GM12878 (cell line): ENCODE results near the gene SGTB. TPM values are rescaled to one million over a fixed set of nuclear protein-coding genes. Genes with fewer than 3 reads are reported as not detected.
"Not testable (repeated sequence)": the region's sequence is repeated elsewhere in the genome, so short reads cannot be mapped to it uniquely, and the experiment has no call there.

ENCODE experiments used
- ATAC-seq: fragments of 200-7000 bp; cut with Tn5 transposase; 3 replicates; pipeline ENCODE4 v1.9.1; 2020; ENCODE audit warnings: mild to moderate bottlenecking, moderate library complexity
- BruUV-seq: library from RNA; stranded (reverse); fragments of 400-500 nt; replicated peaks from 2 replicates; lab custom pipeline; 2021; lab: Mats Ljungman, UMichigan
- CTCF ChIA-PET: fragments of 300-600 bp; sonication (Branson Sonifier 250); formaldehyde crosslinking; extraction: SDS; loops from one replicate; lab custom pipeline; 2021; ENCODE audit warnings: inconsistent platforms; lab: Yijun Ruan, JAX
- POLR2A ChIA-PET: fragments of 350-600 bp; formaldehyde crosslinking; extraction: SDS; loops from one replicate; lab custom pipeline; 2021; ENCODE audit warnings: inconsistent platforms; lab: Charles Lee
- RAD21 ChIA-PET: fragments of 300-600 bp; sonication (Branson Sonifier 250); formaldehyde crosslinking; loops from one replicate; lab custom pipeline; 2023; ENCODE audit warnings: antibody characterized with exemption; ENCODE audit not compliant: unreplicated experiment; lab: Charles Lee
- SMC1A ChIA-PET: fragments of 300-600 bp; sonication (Branson Sonifier 250); formaldehyde crosslinking; loops from one replicate; lab custom pipeline; 2023; ENCODE audit not compliant: unreplicated experiment, uncharacterized antibody; lab: Charles Lee
- DNase-seq: peaks from one replicate; pipeline ENCODE4 v3.0.0-alpha.2; 2011; ENCODE audit warnings: low read depth, low spot score
- FAIRE-seq: peaks from 3 replicates; lab custom pipeline; 2011; peaks lifted over from hg19 to GRCh38; lab: Jason Lieb, UNC
- H2AFZ ChIP-seq: 2 replicates; pipeline ENCODE4 v1.6.0; 2011; ENCODE audit warnings: low read depth, low read length, control low read depth; ENCODE audit not compliant: control insufficient read depth
- H3K27ac ChIP-seq: 2 replicates; pipeline ENCODE4 v1.5.1; 2011; ENCODE audit warnings: control low read depth; ENCODE audit not compliant: control insufficient read depth, insufficient read depth
- H3K27me3 ChIP-seq, 2 experiments: replicated peaks in 1 of 2; 2 replicates each; pipeline versions ENCODE4 v1.6.0 to v1.6.1; 2011; ENCODE audit warnings: low read length in 1 of 2; ENCODE audit not compliant: control insufficient read depth in 2 of 2, insufficient read depth in 2 of 2
- H3K36me3 ChIP-seq, 2 experiments: 2 replicates each; pipeline ENCODE4 v1.5.1; 2011; ENCODE audit warnings: low read length in 1 of 2; ENCODE audit not compliant: control insufficient read depth in 2 of 2, insufficient read depth in 2 of 2
- H3K4me1 ChIP-seq: 2 replicates; pipeline ENCODE4 v1.6.1; 2011; ENCODE audit warnings: mild to moderate bottlenecking, low read length, moderate library complexity, mixed read lengths; ENCODE audit not compliant: control insufficient read depth, insufficient read depth
- H3K4me2 ChIP-seq: 2 replicates; pipeline ENCODE4 v1.6.0; 2011; ENCODE audit warnings: control low read depth; ENCODE audit not compliant: control insufficient read depth, insufficient read depth
- H3K4me3 ChIP-seq: fragments of 200-600 bp; sonication (generic); 2 replicates; pipeline ENCODE4 v1.5.1; 2016
- H3K79me2 ChIP-seq: 2 replicates; pipeline ENCODE4 v1.6.0; 2011; ENCODE audit warnings: low read length; ENCODE audit not compliant: control insufficient read depth, insufficient read depth
- H3K9ac ChIP-seq: 2 replicates; pipeline ENCODE4 v1.8.0; 2011; ENCODE audit warnings: low read length, control low read depth, mixed read lengths; ENCODE audit not compliant: control insufficient read depth, insufficient read depth
- H3K9me3 ChIP-seq: replicated peaks from 3 replicates; pipeline ENCODE4 v1.5.1; 2011; ENCODE audit warnings: mild to moderate bottlenecking, low read length; ENCODE audit not compliant: control insufficient read depth, insufficient read depth
- H4K20me1 ChIP-seq: 2 replicates; pipeline ENCODE4 v1.6.0; 2011; ENCODE audit not compliant: control insufficient read depth, insufficient read depth
- ETV6 ChIP-seq, 2 experiments: fragments of 450-650 bp in 1 of 2; IDR thresholded peaks in 1 of 2; conservative IDR thresholded peaks in 1 of 2; 2 replicates each; pipeline ENCODE4 v1.6.1; 2014; ENCODE audit warnings: antibody characterized with exemption in 1 of 2, borderline replicate concordance in 1 of 2, low read depth in 1 of 2, mild to moderate bottlenecking in 1 of 2, moderate library complexity in 1 of 2
- PBX3 ChIP-seq: IDR thresholded peaks from 2 replicates; pipeline ENCODE4 v1.6.1; 2011; ENCODE audit warnings: mild to moderate bottlenecking, low read depth, low read length, moderate library complexity; ENCODE audit not compliant: insufficient replicate concordance
- RELB ChIP-seq: fragments of 450-650 bp; IDR thresholded peaks from 2 replicates; pipeline ENCODE4 v1.6.1; 2017; ENCODE audit warnings: low read depth, mild to moderate bottlenecking, moderate library complexity
- SPI1 ChIP-seq: IDR thresholded peaks from 2 replicates; pipeline ENCODE4 v1.6.1; 2011; ENCODE audit warnings: low read depth, mild to moderate bottlenecking, low read length, moderate library complexity, borderline replicate concordance; ENCODE audit not compliant: insufficient read depth
- WGBS: methylation state at CpG from one replicate; pipeline ENCODE4 v1.1.6; 2016; ENCODE audit warnings: low lambda C conversion rate; ENCODE audit not compliant: insufficient replicate concordance, insufficient coverage; ENCODE audit errors: missing lambda C conversion rate; 5-methylcytosine and 5-hydroxymethylcytosine counted together
- in situ Hi-C: fragments of 300-500 bp; cut with MboI; formaldehyde crosslinking; loops from 9 replicates; pipeline ENCODE4 v1.14.3; 2018; ENCODE audit warnings: mixed read lengths
- intact Hi-C: fragments of 100-400 bp; cut with micrococcal nuclease; formaldehyde crosslinking; loops from one replicate; pipeline ENCODE4 v1.14.2; 2022; ENCODE audit not compliant: unreplicated experiment
- polyA plus RNA-seq, 11 experiments: library from polyadenylated mRNA; depleted of rRNA in 4 of 11; unstranded in 6 of 11; stranded (reverse) in 5 of 11; fragments of >200 nt; fragmentation: Nextera tagmentation in 4 of 11; fragmentation: Illumina TruSeq in 1 of 11; extraction: Ambion mirVana in 4 of 11; extraction: Trizol in 1 of 11; gene quantifications; 1 replicate in 1 of 11; 2 replicates in 10 of 11; pipeline versions ENCODE4 v1.2.1 to v1.2.3, GENCODE V29; 2011 to 2016; ENCODE audit warnings: inconsistent platforms in 2 of 11, missing spikeins in 2 of 11, low read depth in 1 of 11
- total RNA-seq, 4 experiments: library from RNA; depleted of rRNA in 3 of 4; stranded (reverse); fragments of >200 nt in 3 of 4; fragmentation: Illumina TruSeq in 1 of 4; extraction: Trizol in 1 of 4; gene quantifications; 2 replicates each; pipeline versions ENCODE4 v1.2.1 to v1.2.3, GENCODE V29; 2013 to 2021

SGTB gene
- total and polyA plus RNA-seq, 10 of the 15 experiments (the other 5 are each of a cell fraction or from before 2014, with no cell fraction given): 1.0 to 7.8 (median 5.4) TPM

GRCh38 chr5:65734921-65735320 is 13.0 kb upstream of the SGTB start:
- TF ChIP-seq SPI1 (peak; percentile 58; the same call in 1 of the 2 replicates), ETV6 (conservative IDR thresholded peaks at IDR 0.05 in 1 of 2, IDR thresholded peaks at IDR 0.05 in 1 of 2; ENCODE audit: borderline replicate concordance in 1 of 2, low read depth in 1 of 2) (0 out of 4 replicates have a peak, but pooled peaks of 1 of the 2 experiments have one; percentile 29), PBX3 (no peak), RELB (0 out of 2 replicates have a peak, but pooled peaks have one; percentile 25)
- ChIA-PET RAD21 (no interaction called here), POLR2A (no interaction called here), CTCF (interaction anchor here (1.4 kb wide), 1 partner anchor 8 kb away, joined by 3 read pairs; no protein-coding TSS in a partner anchor), SMC1A (interaction anchor here (0.6 to 0.9 kb wide), 2 partner anchors 14 to 184 kb away, joined by 3 read pairs; no protein-coding TSS in a partner anchor)
- DNase-seq (no peak), ATAC-seq (peak; percentile 74), FAIRE-seq (no peak)
- Histone ChIP-seq H3K36me3 (no peaks in the 10 kb centered on the region), H3K4me1 (no peaks in the 10 kb centered on the region), H3K79me2 (no peaks in the 10 kb centered on the region; the same call in 1 of the 2 replicates), H3K4me3 (no peak overlapping the region), H3K9ac (no peak overlapping the region), H3K4me2 (no peak overlapping the region), H3K27me3 (no peaks in the 10 kb centered on the region), H3K27ac (no peak overlapping the region), H2AFZ (no peak overlapping the region), H3K9me3 (no peaks in the 10 kb centered on the region; the same call in 2 of the 3 replicates), H4K20me1 (no peaks in the 10 kb centered on the region)
- intact Hi-C loops: no loop called here
- in situ Hi-C loops: no loop called here
- no TSS peak for BruUV-seq
- WGBS: 18% methylated on average over 1 of the region's 1 CpG

GRCh38 chr5:65734196-65734775 is 12.4 kb upstream of the SGTB start:
- H3K27me3 ChIP-seq, H3K4me3 ChIP-seq, H3K27ac ChIP-seq, FAIRE-seq, BruUV-seq, RAD21 ChIA-PET, H3K36me3 ChIP-seq, H3K79me2 ChIP-seq, in situ Hi-C loops, DNase-seq, H3K4me2 ChIP-seq, H2AFZ ChIP-seq, H3K9ac ChIP-seq, H3K9me3 ChIP-seq, intact Hi-C loops, H3K4me1 ChIP-seq, H4K20me1 ChIP-seq: not testable (repeated sequence)
- ChIA-PET CTCF (interaction anchor here (1.4 kb wide), 1 partner anchor 9 kb away, joined by 3 read pairs; no protein-coding TSS in a partner anchor), POLR2A (interaction anchor here (0.7 kb wide), 1 partner anchor 1815 kb away, joined by 3 read pairs; no protein-coding TSS in a partner anchor), SMC1A (interaction anchor here (0.9 kb wide), 1 partner anchor 14 kb away, joined by 3 read pairs; no protein-coding TSS in a partner anchor)
- 63% methylated on average over 4 of the region's 7 CpGs for WGBS
- ATAC-seq: peak; percentile 26; the same call in 1 of the 3 replicates
